ENCODE results near the gene SSH3.
"Not testable (repeated sequence)": the region's sequence is repeated elsewhere in the genome, so short reads cannot be mapped to it uniquely, and the experiment has no call there.

Gene SSH3

GRCh38 chr11:67303132-67303834 lies at the start of gene SSH3:
TSS of gene SSH3 (plus strand) at chr11:67303530. CDS start at chr11:67303626, 96 bp downstream.
- DNase-seq, result no peak

- no peak for DNase-seq
Measured at GRCh38 chr11:67253872-67254624, 49.3 kb upstream of the SSH3 start.

- DNase-seq, result no peak
Measured at GRCh38 chr11:67254798-67255197, 48.5 kb upstream of the SSH3 start.

- no peak for DNase-seq
Measured at GRCh38 chr11:67255353-67255752, 48.0 kb upstream of the SSH3 start.

- no peak for DNase-seq
Measured at GRCh38 chr11:67255864-67256263, 47.5 kb upstream of the SSH3 start.

GRCh38 chr11:67256477-67257135 lies 46.7 kb upstream of the SSH3 start:
- no peak for DNase-seq

- DNase-seq, result no peak
Measured at GRCh38 chr11:67260406-67260805, 42.9 kb upstream of the SSH3 start.

GRCh38 chr11:67260885-67261639 lies 42.3 kb upstream of the SSH3 start:
- DNase-seq, result not testable (repeated sequence)

GRCh38 chr11:67261640-67261945 lies 41.7 kb upstream of the SSH3 start:
- DNase-seq, result no peak

GRCh38 chr11:67261946-67262681 lies 41.2 kb upstream of the SSH3 start:
- DNase-seq, result no peak

GRCh38 chr11:67262731-67263675 lies 40.3 kb upstream of the SSH3 start:
- DNase-seq, result no peak

GRCh38 chr11:67264260-67264659 lies 39.1 kb upstream of the SSH3 start:
- DNase-seq, result no peak

- DNase-seq, result no peak
Measured at GRCh38 chr11:67264877-67265632, 38.3 kb upstream of the SSH3 start.

- no peak for DNase-seq
Measured at GRCh38 chr11:67265633-67266448, 37.5 kb upstream of the SSH3 start.

- no peak for DNase-seq
Measured at GRCh38 chr11:67266449-67267187, 36.7 kb upstream of the SSH3 start, which contains the start of gene GRK2. TSS of gene GRK2 (plus strand) at chr11:67266473. CDS start at chr11:67266700, 227 bp downstream.

- DNase-seq, result no peak
Measured at GRCh38 chr11:67267188-67268080, 35.9 kb upstream of the SSH3 start.

- DNase-seq, result no peak
Measured at GRCh38 chr11:67268081-67268961, 35.0 kb upstream of the SSH3 start.

All from NCI-H2081 treated with DMSO at 0.1 percent for 48 hours (cell line).